CD1c-positive myeloid dendritic cell (primary cell): ENCODE measurements around the gene PHF1.
"Not testable (repeated sequence)": the region's sequence is repeated elsewhere in the genome, so short reads cannot be mapped to it uniquely, and the experiment has no call there.

Experiments used
- DNase-seq: peaks from one replicate; pipeline ENCODE4 v3.0.0-alpha.2; 2016; ENCODE audit errors: extremely low spot score

The PHF1 gene

DNA sequence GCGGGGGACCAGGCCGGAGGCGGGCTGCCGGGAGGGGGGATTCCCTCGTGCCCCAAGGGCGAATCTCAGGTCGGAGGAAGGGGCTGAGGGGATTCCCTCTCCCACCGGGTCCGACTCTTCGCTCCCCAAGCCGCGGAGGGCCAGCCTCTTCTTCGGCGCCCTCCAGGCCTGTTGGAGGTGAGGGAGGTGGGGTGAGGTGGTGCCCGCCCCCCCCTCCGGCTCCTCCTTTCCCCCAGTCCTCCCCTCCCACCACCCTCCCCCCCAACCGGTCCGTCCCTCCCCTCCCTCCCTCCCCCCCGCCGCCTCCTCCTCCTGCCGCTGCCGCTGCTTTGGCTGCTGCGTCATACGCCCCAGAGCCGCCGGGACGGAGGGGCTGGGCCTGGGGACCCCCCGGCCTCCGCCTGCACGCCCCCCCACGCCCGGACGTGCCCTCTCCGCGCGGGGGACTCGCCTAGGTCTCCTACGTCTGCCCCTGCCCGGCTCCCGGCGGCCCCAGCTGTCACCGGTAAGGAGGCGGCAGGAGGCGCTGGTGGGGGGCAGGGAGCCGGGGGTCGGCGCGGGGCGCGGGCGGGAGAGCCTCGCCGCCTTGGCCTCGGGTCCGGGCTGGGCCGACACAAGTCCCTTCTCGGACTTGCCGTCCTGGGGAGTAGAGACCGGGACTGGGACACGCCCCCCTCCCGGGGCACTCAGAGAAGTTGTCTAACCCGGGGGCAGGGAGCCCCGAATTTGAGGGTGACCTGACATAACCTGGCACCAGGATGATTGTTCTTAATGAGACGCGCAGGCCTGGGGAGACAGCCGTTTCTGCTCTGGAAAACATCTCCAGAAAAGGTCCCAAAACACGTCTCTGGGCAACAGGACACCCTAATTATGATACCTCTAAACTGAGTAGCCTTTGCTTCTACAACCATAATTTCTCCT is at the start of gene PHF1:
Gene PHF1 (plus strand): TSS at position 304 of the 921 bp plus-strand sequence. CDS start 1,250 bp downstream, outside the sequence.
- DNase-seq = no peak

- not testable (repeated sequence) for DNase-seq
Measured at GRCh38 chr6:33363486-33363885, 47.3 kb upstream of the PHF1 start.

DNA sequence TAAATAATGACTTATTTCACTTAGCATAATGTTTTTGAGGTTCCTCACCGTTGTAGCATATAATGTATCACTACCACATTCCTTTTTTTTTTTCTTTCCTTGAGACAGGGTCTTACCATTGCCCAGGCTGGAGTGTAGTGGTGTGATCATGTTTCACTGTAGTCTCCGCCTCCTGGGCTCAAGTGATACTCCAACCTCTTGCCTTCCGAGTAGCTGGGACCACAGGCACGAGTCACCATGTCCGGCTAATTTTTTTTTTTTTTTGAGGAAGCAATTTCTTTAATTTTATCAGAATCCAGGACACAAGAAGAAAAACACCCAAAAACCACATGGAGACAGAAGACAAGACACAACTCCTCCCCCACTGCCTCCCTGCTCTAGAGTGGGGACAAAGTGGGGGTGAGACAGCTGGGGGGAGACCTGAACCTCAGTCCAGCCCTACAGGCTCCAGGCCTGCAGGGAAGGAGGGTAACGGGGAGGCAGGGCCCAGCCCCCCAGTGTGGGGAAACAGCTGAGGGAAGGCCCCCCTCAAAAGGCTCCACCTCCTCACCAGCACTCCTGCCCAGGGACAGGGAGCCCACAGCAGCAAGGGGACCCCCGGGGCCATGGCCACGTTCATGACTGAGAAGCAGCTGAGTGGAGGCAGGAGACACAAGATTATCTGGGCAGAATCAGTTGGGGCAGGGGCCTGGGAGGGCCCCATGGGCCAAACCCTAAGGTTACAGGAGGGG is 46.2 kb upstream of the PHF1 start:
- not testable (repeated sequence) for DNase-seq

DNA sequence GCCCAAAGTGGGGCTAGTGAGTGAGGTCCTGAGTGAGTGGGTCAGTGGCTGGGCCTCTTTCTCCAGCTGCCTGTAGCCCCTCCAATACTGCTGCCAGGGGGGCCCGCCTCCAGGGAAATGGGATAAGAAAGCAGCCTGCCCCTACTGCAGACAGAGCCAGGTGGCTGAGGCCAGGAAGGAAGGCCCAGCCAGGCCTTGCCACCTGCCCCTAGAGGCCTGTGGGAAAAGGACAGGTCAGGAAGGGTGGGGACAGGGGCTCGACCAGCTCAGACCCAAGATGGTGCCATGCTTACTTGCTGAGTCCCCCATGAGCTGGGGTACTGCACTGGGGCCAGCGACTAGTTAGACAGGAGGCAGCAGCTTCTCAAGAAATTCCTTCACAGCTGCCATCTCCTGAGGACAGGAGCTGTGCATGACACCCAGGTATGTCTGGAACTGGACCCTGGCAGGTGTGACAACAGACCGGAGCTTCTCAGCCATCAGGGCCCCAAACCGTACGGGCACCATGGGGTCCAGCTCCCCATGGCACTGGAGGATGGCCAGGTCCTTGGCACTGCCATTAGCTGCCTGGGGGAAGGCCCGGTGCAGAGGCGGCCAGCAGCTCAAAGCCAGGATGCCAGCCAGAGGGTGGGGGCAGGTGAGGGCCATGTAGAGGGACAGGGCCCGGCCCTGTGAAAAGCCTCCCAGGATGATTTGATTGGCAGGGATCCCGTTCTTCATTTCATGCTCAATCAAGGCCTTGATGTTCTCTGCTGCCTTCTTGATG is 45.4 kb upstream of the PHF1 start:
- DNase-seq = not testable (repeated sequence)

- no peak for DNase-seq
Measured at GRCh38 chr6:33367009-33367714, 43.7 kb upstream of the PHF1 start.

DNA sequence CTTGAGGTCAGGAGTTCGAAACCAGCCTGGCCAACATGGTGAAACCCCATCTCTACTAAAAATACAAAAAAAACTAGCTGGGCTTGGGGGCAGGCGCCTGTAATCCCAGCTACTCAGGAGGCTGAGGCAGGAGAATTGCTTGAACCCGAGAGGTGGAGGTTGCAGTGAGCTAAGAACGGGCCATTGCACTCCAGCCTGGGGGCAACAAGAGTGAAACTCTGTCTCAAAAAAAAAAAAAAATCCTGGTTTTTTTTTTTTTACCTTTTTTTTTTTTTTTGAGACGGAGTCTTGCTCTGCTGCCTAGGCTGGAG is 43.1 kb upstream of the PHF1 start:
- not testable (repeated sequence) for DNase-seq

DNA sequence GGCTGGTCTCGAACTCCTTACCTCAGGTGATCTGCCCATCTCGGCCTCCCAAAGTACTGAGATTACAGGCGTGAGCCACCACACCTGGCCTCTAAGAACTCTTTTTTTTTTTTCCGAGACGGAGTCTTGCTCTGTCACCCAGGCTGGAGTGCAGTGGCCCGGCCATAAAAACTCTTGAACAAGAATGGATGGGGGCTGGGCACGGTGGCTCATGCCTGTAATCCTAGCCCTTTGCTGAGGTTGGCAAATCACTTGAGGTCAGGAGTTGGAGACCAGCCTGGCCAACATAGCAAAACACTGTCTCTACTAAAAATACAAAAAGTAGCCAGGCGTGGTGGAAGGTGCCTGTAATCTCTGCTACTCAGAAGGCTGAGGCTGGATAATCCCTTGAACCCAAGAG is 38.9 kb upstream of the PHF1 start:
- not testable (repeated sequence) for DNase-seq

GRCh38 chr6:33372526-33373123 is 38.2 kb upstream of the PHF1 start:
- no peak for DNase-seq

- no peak for DNase-seq
Measured at GRCh38 chr6:33373960-33374910, 36.6 kb upstream of the PHF1 start.

DNA sequence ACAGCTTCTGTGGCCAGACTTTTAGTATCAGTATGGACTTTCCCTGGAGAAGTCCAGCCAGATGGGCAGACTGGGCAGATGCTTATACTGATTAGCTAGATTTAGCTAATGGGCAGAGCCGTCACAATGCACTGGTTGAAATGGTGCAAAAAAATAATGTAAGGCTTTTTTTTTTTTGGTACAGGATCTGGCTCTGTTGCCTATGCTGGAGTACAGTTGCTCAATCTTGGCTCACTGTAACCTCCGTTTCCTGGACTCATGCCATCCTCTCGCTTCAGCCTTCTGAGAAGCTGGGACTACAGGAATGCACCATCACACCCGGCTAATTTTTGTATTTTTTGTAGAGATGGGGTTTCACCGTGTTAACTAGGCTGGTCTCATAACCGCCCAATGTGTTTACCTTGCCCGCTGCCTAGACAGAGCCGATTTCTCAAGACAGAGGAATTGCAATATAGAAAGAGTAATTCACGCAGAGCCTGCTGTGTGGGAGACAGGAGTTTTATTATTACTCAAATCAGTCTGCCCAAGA is 35.6 kb upstream of the PHF1 start:
- peak; percentile 48 for DNase-seq

GRCh38 chr6:33377171-33377570 is 33.6 kb upstream of the PHF1 start:
- DNase-seq = no peak

- DNase-seq = not testable (repeated sequence)
Measured at GRCh38 chr6:33379184-33379583, 31.6 kb upstream of the PHF1 start.

- DNase-seq = no peak
Measured at GRCh38 chr6:33380272-33380981, 30.4 kb upstream of the PHF1 start.

DNA sequence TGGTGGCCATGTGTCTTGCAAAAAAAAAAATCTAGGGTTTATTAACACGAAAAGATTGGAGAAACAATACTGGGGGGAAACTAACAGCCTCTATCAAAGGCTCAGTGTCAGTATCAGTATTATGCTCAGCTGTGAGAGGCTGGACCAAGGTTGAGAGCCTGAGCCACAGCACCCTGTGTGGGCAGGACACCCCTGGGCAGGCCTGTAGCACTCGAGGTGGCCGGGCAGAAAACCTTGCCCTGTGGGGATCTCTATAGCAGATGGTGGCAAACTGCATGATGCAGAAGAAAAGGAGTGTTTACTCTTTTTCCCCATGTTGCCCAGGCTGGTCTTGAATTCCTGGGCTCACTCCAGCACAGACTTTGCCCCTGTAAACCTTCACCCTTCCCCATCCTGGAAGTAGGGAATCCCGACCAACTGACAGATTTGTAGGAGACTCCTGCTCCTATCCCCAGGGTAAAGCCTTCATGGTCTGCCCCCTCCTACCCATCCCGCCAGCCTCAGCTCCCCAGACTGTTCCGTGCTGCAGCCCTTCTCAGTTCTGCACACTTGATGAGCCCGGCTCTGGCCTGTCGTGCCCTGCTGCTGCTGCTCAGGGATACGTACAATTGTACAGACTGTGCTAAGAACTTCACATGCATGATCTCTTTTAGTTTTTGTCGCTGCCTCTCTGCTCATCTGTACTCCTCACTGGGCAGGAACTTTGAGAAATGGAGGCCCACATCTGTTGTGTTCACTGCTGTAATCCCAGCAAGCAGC is 27.2 kb upstream of the PHF1 start:
- no peak for DNase-seq

DNA sequence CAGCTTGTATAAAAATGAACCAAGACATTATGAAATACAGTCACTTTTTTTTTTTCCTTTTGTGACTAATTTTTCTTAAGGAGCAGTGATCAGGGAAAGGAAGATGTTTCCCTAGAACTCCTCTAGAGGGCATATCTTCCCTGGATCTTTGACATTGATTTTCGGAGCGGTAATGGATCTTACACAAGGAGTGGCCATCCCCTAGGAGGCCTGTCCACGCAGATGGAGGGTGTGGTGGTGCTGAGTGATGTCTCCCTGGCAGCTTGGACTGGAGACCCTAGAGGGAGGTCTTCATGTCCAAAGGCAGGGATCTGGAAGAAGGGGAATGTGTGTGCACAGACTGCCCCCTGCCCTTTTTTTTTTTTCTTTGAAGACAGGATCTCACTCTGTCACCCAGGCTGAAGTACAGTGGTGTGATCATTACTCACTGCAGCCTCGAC is 26.2 kb upstream of the PHF1 start:
- no peak for DNase-seq

GRCh38 chr6:33390173-33390572 is 20.6 kb upstream of the PHF1 start:
- DNase-seq = no peak

GRCh38 chr6:33390767-33391277 is 20.0 kb upstream of the PHF1 start:
- DNase-seq = no peak

DNA sequence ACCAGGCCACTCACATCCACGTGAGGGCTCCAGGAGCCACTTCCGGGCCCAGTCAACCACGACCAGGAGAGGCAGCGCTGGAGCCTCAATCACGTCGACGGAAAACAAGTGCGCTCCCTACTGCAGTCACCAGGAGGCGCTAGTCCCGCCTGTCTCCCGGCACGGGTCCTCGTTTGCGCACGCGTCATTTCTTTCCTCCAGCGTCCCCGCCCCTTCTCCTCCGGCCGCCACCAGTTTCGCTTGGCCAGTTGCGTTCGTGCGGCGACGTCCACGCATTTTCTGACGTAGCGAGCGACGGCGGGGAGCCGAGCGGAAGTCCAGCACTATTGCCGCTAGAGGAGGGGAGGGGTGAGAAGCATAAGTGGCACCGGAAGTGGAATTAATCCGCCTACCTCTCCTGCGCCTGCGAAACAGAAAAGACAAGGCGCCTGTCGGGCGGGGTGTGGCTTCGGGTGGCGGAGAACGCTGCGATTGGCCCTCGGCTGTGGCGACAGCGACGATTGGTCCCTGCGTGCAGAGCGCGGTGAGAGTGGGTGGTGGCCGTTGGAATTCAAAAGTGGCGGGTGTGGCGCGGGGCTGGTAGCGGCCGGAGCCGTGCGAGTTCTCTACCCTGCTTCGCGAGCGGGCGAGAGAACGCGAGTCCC is 19.4 kb upstream of the PHF1 start, which contains the start of gene KIFC1:
Gene KIFC1 (plus strand): TSS at position 546 of the 644 bp plus-strand sequence. CDS start 163 bp downstream, outside the sequence.
- DNase-seq = peak; percentile 100
